Posterior cingulate gyrus (tissue), 11 donors: ENCODE data around the gene CXCL14.

ENCODE experiments used
- DNase-seq, 10 donors: peaks; one replicate each; pipeline versions ENCODE4 v3.0.0 to v3.0.0-alpha.2; 2020 to 2021; ENCODE audit warnings: mixed read lengths in 3 of 10
- intact Hi-C: fragments of 100-400 bp; cut with DNase I; formaldehyde crosslinking; loops from one replicate; pipeline ENCODE4 v1.15.1; 2023

The CXCL14 gene

DNA sequence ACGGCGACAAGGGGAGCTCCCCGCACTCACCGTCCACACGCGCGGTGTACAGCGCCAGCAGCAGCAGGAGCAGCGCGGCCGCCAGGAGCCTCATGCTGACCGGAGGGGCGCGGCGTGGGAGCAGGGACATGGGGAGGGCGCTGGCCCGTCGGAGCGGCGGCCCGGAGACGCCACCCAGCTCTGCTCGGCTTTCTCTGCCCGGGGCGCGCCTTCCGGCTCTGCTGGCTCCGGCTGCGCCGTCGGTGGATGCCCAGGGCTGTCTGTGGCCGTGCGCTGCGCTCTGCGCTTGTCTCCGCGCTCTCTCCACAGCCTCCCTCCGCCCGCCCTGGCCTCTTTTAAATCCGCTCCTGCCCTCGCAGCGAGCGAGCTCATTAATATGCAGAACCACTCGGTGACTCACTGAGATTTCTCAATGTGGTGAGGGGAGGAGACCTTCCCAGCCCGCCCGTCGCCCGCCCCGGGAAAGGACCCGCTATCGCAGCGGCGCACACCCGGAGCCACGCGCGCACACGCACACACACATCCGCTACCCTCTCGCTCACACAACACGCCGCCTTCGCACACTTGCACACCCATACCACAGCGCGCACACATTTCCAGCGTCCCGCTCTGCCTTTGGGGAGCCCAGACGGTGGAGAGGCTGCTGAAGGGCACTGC is at the start of gene CXCL14:
TSS of gene CXCL14 (minus strand) at position 307 of the 657 bp plus-strand sequence. CDS start at position 94, 213 bp downstream.
- DNase-seq: peak in 7 of 10 donors; percentile 31 to 93 (median 70)
- intact Hi-C loops: no loop called here

GRCh38 chr5:135626636-135627035 is 47.8 kb upstream of the CXCL14 start:
- DNase-seq: no peak
- intact Hi-C loops: no loop called here

- intact Hi-C loops: no loop called here
- DNase-seq: no peak
These were observed 47.2 kb upstream of the CXCL14 start for GRCh38 chr5:135625961-135626360.

DNA sequence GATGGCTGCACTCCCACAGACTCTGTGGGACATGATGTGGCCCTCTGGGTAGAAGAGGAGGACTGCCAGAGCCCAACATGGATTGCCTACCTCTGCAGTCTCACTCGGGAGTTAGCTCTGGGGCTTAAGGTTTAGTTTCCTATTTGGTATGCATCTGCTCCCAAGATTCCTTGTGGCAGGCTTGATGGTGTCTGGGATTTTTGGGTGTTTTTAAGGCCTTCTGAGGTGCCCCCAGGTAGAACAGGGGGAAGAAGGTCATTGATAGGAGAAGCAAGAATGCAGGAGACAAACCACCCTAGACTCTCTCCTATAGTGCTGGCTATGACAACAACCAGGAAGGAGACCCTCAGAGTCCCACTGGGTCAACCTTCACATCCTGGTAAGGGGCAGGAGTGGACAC is 46.7 kb upstream of the CXCL14 start:
- intact Hi-C loops: no loop called here
- DNase-seq: no peak

DNA sequence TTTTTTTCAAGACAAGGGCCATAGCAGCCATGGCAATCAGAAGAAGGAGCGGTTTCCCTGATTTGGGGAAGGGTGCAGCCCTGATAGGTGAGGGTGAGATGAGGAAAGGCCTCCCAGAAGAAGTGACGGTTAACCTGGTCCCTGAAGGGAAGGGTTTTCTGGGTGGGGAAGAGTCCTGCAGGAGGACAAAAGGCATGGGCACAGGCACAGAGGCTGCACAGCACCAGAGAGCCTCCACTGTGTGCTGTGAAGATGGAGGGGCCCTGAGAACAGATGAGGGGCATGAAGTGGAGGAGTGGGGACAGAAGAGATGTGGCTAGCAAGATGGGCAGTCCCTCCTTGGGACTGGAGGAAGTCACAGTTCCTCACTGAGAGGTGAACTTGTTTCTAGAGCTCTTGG is 46.3 kb upstream of the CXCL14 start:
- no peak for DNase-seq
- intact Hi-C loops: no loop called here

DNA sequence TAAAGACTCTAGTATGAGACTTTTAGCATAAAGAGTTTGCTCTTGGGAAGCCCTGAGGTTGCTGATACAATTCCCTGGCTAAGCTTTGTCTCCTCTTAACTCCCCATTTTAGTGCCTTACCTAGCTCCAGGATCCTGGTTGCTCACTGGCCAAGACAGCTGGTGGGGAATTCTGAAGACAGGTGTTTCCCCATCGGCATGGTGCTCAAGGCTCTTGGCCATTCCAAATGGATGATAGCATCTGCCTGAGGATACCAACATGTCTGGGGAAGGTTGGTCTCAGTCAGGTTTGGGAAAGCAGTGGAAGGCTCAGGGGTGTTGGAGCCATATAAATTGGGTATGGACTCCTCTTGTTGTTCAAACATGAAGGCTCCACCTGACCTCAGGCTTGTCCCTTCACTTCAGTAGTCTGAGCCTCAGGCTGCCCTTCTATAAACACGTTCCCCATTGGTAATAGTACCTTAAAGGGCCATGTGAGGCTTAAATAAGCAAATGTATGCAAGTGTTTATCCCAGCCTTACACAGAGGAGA is 44.5 kb upstream of the CXCL14 start:
- intact Hi-C loops: no loop called here
- DNase-seq: no peak

- intact Hi-C loops: no loop called here
- no peak for DNase-seq
These were observed 36.9 kb upstream of the CXCL14 start for GRCh38 chr5:135615581-135616260.

- no peak for DNase-seq
- intact Hi-C loops: no loop called here
These were observed 36.4 kb upstream of the CXCL14 start for GRCh38 chr5:135615171-135615570.

DNA sequence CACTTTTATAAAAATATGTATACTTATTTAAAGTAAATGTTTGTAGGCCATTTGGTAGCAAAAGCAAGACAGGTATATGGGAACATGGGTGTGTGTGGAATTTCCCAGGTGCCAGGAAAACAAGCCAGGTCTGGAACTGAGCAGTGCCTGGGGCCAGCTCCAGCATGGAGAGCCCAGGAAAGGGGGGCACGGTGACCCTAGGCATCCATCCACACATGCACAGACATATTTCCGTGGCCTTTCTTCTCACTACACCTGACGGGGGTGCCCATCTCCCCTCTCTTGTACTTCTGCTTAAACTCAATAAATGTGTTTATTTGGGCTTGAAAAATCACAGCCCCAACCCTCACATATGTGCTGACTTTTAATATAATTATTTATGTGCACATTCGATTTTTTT is 31.2 kb upstream of the CXCL14 start:
- intact Hi-C loops: no loop called here
- peak in 1 of 10 donors; percentile 4 for DNase-seq

DNA sequence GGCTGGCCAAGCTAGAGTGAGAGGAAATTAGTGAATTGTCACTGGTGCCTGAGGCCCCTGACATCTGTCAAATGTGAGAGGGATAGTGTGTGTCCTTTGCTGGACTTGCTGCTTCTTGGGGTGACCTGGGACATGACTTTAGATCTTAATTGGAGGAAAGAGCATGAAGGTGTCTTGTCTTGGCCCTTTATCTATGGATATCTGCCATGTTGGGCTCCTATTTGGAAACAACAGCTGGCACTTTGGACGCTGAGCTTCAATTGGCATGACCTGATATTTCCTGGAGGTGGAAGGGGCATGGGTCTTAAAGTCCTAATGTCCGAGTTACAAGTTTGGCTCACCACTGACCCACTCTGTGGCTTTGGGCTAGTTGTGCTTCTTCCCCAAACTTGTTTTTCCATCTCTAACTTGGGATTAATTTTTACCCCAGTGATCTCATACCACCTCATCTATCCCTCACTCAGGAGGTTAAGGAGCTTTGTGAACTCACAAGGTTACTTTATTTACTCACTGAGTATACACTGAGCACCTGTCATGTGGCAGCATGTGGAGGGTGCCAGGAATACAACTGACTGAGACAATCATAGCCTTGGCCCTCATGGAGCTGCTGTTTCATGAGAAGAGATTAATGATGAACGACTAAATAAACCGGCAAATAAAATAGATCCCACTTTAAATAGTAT is 30.1 kb upstream of the CXCL14 start:
- DNase-seq: peak in 1 of 10 donors; percentile 16
- intact Hi-C loops: no loop called here

DNA sequence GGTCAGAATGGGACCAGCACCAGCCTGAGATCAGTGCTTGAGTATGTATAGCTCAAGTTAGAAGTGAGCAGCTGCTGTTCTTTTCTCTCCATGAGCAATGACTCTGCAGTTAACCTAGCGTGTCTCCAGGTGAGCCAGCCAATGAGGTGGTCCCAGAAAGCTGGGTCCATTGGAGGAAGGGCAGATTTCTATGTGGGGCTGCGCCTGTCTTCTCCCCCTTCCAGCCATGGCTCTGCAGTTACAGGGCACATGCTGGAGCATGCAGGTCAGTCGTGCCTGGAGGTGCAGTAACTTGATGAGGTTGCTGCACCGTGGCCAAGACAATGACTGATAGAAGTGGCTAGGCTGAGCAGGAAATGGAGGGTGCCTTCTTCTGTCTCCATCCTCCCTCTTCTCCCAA is 29.6 kb upstream of the CXCL14 start:
- intact Hi-C loops: no loop called here
- peak in 1 of 10 donors; percentile 1 for DNase-seq

DNA sequence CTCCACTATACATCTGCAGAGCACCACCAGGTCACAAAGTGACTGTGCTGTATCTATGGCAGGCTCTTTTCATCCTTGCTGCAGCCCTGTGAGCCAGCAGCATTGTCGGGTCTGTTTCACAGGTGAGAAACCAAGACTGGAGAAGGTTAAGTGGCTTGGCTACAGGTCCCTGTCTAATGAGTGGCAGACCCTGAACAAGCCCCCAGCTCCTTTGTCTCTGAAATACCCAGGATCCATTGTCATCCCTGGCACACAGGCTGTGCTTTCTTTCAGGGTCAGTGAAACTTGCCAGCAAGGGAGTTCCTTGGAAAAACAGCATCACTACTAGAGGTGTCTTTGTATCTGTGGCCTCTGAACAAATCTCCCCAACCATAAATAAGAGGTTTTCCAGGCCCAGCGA is 27.6 kb upstream of the CXCL14 start:
- peak in 1 of 10 donors; percentile 39 for DNase-seq
- intact Hi-C loops: no loop called here

DNA sequence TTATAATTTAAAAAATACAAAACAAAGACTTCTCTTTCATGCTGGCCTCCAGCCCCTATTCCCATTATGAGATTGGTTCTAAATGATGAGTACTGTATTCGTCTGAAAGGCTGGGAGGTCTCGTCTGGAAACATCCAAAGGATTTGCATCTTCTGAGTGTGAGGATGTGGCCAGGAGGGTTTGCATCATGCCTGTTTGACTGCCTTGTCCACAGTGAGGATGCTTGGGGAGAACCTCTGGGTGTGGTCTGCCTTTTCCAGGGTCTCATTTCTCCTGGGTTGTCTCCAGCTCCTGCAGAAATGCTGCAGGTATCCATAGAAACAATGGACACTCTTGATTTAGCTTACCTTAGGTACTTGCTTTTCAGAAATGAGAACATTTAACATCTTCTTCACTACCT is 26.4 kb upstream of the CXCL14 start:
- DNase-seq: peak in 1 of 10 donors; percentile 4
- intact Hi-C loops: no loop called here

DNA sequence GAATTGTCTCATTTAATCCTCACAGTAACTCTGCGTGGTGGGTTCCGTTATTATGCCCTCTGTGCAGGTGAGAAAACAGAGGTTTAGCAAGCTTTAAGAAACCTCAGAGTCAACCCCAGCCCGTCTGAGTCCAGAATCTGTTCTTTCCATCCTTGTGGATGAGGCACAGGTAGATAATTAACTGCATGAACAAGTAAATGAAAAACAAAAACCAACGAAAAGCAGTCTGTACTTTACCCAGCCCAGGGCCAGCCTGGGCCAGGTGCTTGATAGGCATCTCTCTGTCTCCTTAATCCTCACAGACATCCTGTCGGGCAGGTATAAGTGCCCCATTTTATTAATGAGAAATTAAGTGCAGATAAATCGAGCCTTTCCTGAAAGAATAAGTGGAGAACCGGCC is 25.3 kb upstream of the CXCL14 start:
- no peak for DNase-seq
- intact Hi-C loops: no loop called here

- DNase-seq: peak in 1 of 10 donors; percentile 68
- intact Hi-C loops: no loop called here
These were observed 24.3 kb upstream of the CXCL14 start for GRCh38 chr5:135602882-135603721.

- DNase-seq: peak in 1 of 10 donors; percentile 18
- intact Hi-C loops: no loop called here
These were observed 22.7 kb upstream of the CXCL14 start for GRCh38 chr5:135601466-135601865.

DNA sequence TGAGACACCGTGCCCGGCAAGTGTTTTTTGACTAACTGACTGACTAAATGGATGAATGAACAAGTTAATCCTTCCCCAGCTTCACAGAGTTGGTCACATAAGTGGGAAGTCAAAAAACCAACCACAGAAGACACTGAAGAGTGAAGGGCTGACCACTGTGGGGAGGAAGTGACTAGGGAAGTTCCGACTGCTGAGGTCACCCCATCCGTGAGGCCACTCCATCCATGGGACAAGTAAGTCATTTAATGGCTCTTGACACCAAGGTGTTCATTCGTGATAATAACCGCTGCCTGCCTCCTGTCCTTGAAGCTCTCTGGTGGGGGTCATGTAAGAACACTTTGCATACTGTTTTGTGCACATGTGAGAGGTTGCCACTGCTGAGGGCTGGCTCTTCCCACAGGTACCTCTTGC is 22.2 kb upstream of the CXCL14 start:
- intact Hi-C loops: no loop called here
- DNase-seq: peak in 1 of 10 donors; percentile 3

- intact Hi-C loops: no loop called here
- peak in 1 of 10 donors; percentile 34 for DNase-seq
These were observed 21.4 kb upstream of the CXCL14 start for GRCh38 chr5:135600152-135600570.

- DNase-seq: peak in 1 of 10 donors; percentile 24
- intact Hi-C loops: no loop called here
These were observed 20.8 kb upstream of the CXCL14 start for GRCh38 chr5:135599421-135600151.
